ENCODE measurements around the gene CEP135. TPM values are rescaled to one million over a fixed set of nuclear protein-coding genes. Genes with fewer than 3 reads are reported as not detected.

Gene CEP135
- total RNA-seq, 1 donor from 2014 or later: 30.2 TPM

DNA sequence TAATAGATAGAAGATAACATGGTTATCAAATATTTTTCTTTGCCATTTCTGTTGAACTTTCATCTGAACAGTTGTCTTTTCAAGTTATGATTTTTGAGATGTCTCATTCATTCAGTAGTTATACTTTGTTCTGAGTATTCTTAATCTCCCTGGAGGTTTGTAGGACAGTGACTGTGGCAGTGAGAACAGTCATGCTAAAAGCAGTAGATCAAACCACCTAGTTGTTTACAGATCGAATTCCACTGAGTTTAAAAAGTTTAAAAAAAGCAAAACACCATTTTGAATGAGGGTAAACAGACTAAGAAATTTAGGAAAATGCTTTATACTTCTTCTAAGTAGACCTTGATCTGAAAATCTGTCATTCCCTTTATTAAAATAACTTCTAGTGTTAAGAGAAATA, 107.2 kb downstream of the CEP135 start:
- intact Hi-C loops (cut with micrococcal nuclease): no loop called here
- Mint-ChIP-seq H3K27ac (no peak overlapping the region), H3K36me3 (ENCODE audit: low read depth) (no peaks in the 10 kb centered on the region), H3K4me1 (no peaks in the 10 kb centered on the region), H3K9me3 (no peaks in the 10 kb centered on the region), H3K27me3 (peaks cover 15% of the 10 kb centered on the region), H3K4me3 (no peak overlapping the region)
- CTCF ChIA-PET: no interaction called here
- no peak for ATAC-seq (ENCODE audit: low read depth)
- DNase-seq: no peak
- TF ChIP-seq, protein P1, sequence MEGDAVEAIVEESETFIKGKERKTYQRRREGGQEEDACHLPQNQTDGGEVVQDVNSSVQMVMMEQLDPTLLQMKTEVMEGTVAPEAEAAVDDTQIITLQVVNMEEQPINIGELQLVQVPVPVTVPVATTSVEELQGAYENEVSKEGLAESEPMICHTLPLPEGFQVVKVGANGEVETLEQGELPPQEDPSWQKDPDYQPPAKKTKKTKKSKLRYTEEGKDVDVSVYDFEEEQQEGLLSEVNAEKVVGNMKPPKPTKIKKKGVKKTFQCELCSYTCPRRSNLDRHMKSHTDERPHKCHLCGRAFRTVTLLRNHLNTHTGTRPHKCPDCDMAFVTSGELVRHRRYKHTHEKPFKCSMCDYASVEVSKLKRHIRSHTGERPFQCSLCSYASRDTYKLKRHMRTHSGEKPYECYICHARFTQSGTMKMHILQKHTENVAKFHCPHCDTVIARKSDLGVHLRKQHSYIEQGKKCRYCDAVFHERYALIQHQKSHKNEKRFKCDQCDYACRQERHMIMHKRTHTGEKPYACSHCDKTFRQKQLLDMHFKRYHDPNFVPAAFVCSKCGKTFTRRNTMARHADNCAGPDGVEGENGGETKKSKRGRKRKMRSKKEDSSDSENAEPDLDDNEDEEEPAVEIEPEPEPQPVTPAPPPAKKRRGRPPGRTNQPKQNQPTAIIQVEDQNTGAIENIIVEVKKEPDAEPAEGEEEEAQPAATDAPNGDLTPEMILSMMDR (IDR thresholded peaks at IDR 0.05): no peak
- POLR2A ChIA-PET: no interaction called here

DNA sequence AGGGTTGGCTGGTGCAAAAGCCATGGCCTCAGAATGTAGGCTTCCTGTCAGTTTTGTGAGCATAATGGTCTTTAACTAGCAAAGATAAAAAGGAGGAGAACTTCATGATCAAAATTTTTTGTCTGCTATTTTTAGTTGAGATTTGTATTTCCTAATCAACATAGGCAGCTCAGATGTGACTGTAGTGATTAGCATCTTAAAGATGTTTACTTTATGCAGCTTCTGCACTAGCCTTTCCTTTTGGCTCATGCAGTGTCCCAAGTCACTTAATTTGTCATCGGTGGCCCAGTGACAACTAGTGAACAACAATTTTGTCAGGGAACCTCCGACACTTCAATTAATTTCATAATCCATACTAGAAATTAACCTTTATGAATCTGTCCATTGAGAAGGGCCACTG, 109.8 kb downstream of the CEP135 start:
- intact Hi-C loops (cut with micrococcal nuclease): no loop called here
- Mint-ChIP-seq H3K27ac (no peak overlapping the region), H3K36me3 (ENCODE audit: low read depth) (no peaks in the 10 kb centered on the region), H3K4me1 (no peaks in the 10 kb centered on the region), H3K27me3 (peaks cover 6% of the 10 kb centered on the region), H3K4me3 (no peak overlapping the region), H3K9me3 (no peaks in the 10 kb centered on the region)
- ATAC-seq (ENCODE audit: low read depth) (no peak), DNase-seq (no peak)
- POLR2A ChIA-PET: no interaction called here
- CTCF ChIA-PET: no interaction called here
- TF ChIP-seq, protein P1 (IDR thresholded peaks at IDR 0.05): no peak

- ATAC-seq (ENCODE audit: low read depth) (no peak), DNase-seq (no peak)
- intact Hi-C loops (cut with micrococcal nuclease): no loop called here
- TF ChIP-seq, protein P1 (IDR thresholded peaks at IDR 0.05): no peak
- Mint-ChIP-seq H3K9me3 (no peaks in the 10 kb centered on the region), H3K4me1 (no peaks in the 10 kb centered on the region), H3K36me3 (ENCODE audit: low read depth) (no peaks in the 10 kb centered on the region), H3K4me3 (no peak overlapping the region), H3K27me3 (peaks cover 6% of the 10 kb centered on the region), H3K27ac (no peak overlapping the region)
- ChIA-PET CTCF (no interaction called here), POLR2A (no interaction called here)
These were observed 111.3 kb downstream of the CEP135 start for GRCh38 chr4:56060036-56060435.

GRCh38 chr4:56062106-56062505, 113.4 kb downstream of the CEP135 start:
- Mint-ChIP-seq H3K27ac (no peak overlapping the region), H3K27me3 (peaks cover 5% of the 10 kb centered on the region), H3K9me3 (no peaks in the 10 kb centered on the region), H3K4me1 (no peaks in the 10 kb centered on the region), H3K36me3 (ENCODE audit: low read depth) (no peaks in the 10 kb centered on the region), H3K4me3 (no peak overlapping the region)
- POLR2A ChIA-PET: no interaction called here
- CTCF ChIA-PET: no interaction called here
- TF ChIP-seq, protein P1 (IDR thresholded peaks at IDR 0.05): no peak
- no peak for DNase-seq
- ATAC-seq (ENCODE audit: low read depth): no peak
- intact Hi-C loops (cut with micrococcal nuclease): no loop called here

DNA sequence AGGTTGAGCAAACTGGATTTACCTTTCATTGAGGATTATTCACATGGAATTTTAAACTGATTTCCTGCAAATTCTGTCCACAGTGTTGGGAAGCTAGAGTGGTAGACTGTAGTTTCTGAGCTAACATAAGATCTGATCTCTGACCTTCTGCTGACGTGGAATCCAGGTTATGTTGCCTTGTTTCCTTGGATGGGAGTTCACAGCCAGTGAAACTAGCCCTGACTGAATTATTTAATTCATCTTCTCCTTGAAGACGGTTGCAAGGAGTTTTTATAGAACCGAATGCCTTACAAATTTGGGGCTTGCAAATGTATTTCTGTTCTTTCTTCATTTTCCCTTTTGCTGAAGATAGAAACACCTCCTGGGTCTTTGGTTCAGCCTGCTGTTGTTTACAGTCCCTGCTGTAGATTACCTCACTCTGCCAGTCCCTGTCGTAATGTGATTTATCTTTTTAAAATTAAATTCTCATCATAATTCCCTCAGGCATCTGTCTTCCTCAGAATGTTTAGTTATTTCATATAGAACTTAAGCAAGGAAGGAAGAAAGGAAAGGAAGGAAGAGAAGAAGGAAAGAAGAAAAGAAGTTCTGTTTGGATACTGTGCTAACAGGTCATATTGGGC, 113.9 kb downstream of the CEP135 start:
- no peak for ATAC-seq (ENCODE audit: low read depth)
- intact Hi-C loops (cut with micrococcal nuclease): no loop called here

More for the DNA sequence above, 113.9 kb downstream of the CEP135 start:
- Mint-ChIP-seq H3K36me3 (ENCODE audit: low read depth) (no peaks in the 10 kb centered on the region), H3K4me1 (no peaks in the 10 kb centered on the region), H3K4me3 (no peak overlapping the region), H3K27ac (no peak overlapping the region), H3K27me3 (peaks cover 2% of the 10 kb centered on the region), H3K9me3 (no peaks in the 10 kb centered on the region)
- CTCF ChIA-PET: no interaction called here
- no peak for DNase-seq
- TF ChIP-seq, protein P1 (IDR thresholded peaks at IDR 0.05): no peak
- POLR2A ChIA-PET: no interaction called here

Measured in activated B cell treated with CpG ODN at 0.5 μM for 24 hours (primary cell).